HG02973 (cell line): Measurements from ENCODE around the gene CINP.
"Not testable (repeated sequence)": the region's sequence is repeated elsewhere in the genome, so short reads cannot be mapped to it uniquely, and the experiment has no call there.

ENCODE experiments used
- ATAC-seq: cut with Tn5 transposase; IDR thresholded peaks from one replicate; pipeline ENCODE4 v1.9.1; 2021; ENCODE audit warnings: moderate library complexity; ENCODE audit not compliant: unreplicated experiment

CINP gene

GRCh38 chr14:102356280-102356679 lies 6.4 kb downstream of the CINP start:
- ATAC-seq, result no peak

- ATAC-seq, result no peak
These were observed 9.5 kb downstream of the CINP start for GRCh38 chr14:102353126-102353619.

DNA sequence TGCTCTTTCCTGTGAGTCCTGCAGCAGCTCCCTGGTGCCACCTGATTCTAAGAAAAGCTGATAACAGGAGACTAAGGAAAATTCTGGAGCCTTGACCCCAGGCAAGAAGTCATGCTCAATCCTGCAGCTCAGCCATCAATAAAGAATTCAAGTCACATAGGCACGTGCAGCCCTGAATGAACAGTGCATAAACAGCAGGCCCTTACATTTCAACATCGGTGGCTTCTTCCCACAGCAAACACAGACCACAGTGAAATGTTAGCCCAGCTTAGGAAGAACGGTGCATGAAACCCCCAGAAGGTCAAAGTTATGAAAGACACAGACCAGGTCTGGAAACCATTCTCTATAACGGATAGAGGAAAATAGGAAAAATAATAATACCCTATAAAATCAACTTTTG lies 10.5 kb downstream of the CINP start:
- no peak for ATAC-seq

- ATAC-seq, result not testable (repeated sequence)
These were observed 11.1 kb downstream of the CINP start for GRCh38 chr14:102351593-102351992.

GRCh38 chr14:102351023-102351422 lies 11.7 kb downstream of the CINP start:
- no peak for ATAC-seq

DNA sequence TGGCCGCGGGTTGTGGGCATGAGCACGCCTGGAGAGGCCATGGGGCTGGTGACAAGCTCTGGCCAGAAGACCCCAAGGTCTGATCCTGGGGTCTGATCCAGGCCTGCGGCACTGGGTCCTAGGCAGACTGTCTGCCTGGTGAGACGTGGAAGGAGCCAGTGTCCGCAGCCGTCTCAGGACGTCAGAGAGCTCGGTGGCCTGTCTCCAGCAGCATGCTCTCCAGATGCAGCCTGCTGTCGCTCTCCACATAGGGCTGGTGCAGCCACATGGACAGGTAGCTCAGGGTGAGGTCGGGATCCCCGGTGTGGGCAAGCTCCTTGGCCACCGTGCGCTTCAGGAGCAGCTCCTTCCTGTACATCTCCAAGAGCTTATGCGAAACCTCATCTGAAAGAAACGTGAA lies 14.3 kb downstream of the CINP start:
- ATAC-seq, result no peak

GRCh38 chr14:102346645-102347044 lies 16.0 kb downstream of the CINP start:
- ATAC-seq, result no peak

DNA sequence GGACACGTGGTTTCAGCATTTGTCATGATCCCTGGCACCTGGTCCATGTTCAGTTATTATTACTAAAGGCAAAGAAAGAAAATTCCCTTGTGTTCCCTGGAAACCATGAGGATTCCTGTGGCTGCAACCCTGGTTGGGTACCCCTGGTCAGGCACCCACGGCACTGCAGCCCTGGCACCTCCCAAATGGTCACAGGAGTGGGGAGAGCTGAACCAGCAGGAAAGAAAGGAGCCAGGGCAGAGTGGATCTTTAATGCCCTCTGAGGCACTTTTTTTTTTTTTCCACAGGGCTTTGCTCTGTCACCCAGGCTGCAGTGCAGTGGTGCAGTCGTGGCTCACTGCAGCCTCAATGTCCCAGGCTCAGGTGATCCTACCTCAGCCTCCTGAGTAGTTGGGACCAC lies 17.5 kb downstream of the CINP start:
- no peak for ATAC-seq

- ATAC-seq, result no peak
These were observed 18.2 kb downstream of the CINP start for GRCh38 chr14:102344485-102344884.

GRCh38 chr14:102344084-102344483 lies 18.6 kb downstream of the CINP start:
- ATAC-seq, result no peak

DNA sequence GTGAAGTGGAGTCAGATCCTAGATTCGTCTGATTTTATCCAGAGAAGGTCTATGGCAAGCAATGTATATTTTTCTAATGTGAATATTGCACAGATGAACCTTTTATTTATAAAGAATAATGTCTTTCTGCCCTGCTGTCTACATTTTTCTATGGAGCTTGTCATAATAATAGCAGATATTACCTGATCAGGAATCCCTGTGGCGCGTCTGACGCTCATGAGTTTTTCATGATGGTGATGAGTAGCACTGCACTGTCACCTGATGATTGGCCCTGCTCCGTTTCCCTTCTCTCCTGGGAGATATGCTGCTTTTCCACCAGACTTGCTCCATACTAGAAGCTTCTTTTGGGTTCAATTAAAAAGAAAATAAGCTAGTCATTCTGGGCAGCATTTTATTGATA lies 20.5 kb downstream of the CINP start:
- no peak for ATAC-seq

DNA sequence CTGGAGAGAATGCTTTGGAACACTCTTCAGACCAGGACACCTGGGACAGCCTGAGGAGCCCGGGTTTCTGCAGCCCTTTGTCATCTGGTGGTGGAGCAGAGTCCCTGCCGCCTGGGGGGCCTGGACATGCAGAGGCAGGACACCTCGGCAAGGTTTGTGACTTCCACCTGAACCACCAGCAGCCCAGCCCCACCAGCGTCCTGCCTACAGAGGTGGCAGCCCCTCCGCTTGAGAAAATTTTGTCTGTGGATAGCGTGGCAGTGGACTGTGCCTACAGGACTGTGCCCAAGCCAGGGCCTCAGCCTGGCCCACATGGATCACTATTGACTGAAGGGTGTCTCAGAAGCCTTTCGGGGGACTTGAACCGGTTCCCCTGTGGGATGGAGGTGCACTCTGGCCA lies 21.1 kb downstream of the CINP start:
- ATAC-seq, result no peak

- ATAC-seq, result no peak
These were observed 24.0 kb downstream of the CINP start for GRCh38 chr14:102338724-102339123.

DNA sequence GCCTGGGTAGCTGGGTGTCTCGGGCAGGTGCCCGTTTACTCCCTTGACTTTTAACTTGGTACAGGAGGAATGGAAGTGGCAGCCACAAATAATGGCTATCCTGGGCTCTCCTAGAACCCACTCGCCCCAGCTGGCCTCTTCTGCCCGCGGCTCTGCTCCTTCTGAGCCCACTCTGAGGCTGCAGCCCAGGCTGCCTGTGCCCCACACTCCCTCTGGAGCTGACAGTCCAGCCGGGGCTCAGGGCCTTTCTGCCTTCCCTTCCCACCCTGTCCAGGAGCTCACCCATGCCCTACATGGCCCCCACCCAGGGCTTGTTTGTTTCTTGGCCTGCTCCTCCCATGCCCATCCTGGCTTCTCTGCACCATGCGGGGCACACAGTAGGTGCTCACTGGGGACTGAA lies 27.5 kb downstream of the CINP start:
- ATAC-seq, result no peak

DNA sequence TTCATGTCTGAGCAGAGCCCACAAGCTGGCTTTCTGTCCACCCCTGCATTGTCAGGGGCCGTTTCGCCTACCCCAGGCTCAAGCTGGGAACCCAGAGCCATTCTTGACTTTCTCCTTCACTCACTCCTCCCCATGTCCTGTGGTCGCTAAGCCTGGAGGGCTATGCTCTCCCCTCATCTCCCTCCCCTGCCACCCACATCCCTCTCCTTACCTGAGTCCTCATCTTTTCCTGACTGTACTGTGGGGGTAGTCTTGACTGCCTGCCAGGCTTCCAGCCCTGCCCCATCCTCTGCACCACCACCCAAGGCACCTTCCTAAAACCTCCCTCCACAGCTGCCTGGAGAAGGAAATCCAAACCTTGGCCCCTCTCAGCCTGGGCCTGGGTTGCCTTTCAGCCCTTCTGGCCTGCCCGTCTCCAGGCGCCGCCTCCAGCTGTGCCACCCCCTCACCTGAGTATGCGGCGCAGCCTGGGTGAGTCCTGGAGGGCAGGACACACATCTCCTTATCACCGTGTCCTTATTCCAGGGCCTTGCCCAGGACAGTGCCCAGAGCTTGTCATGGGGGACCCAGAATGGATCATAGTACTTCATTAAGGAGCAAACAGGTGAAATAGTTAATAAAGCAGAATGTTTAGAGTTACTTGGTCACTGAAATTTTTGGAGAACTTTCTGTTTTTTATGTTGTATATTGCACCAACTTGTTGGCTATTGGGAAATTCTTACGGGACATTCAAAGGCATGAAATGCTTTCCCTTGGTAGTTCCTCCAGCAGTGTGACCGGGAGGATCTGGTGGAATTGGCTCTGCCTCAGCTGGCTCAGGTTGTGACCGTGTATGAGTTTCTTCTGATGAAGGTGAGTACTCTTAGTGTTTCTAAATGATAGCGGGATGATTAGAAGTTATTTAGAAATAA lies 28.6 kb downstream of the CINP start:
- ATAC-seq, result no peak

GRCh38 chr14:102333390-102333789 lies 29.3 kb downstream of the CINP start:
- ATAC-seq, result no peak

GRCh38 chr14:102330806-102331205 lies 31.9 kb downstream of the CINP start:
- no peak for ATAC-seq

- not testable (repeated sequence) for ATAC-seq
These were observed 33.3 kb downstream of the CINP start for GRCh38 chr14:102329381-102329780.

GRCh38 chr14:102326583-102326982 lies 36.1 kb downstream of the CINP start:
- no peak for ATAC-seq

GRCh38 chr14:102325791-102326345 lies 36.8 kb downstream of the CINP start:
- ATAC-seq, result no peak

- ATAC-seq, result no peak
These were observed 39.6 kb downstream of the CINP start for GRCh38 chr14:102323102-102323501.
